Measurements from ENCODE around the gene SYTL4.

DNA sequence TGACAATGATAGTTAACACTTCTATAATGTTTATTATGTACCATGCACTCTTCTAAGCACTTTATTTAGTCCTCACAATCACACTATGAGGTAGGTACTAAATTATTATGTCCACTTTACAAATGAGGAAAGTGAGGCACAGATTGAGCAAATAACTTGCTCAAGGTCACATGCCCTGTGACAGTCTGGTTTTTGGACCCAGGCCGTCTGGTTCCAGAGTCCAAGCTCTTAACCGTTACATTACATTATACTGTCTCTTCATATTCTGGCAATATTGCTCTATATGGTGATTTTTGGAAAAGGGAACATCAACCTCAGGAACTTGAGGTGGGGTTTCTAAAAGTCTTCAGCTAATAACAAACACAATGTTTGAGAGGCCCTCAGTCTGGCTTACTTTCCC, 12.8 kb downstream of the SYTL4 start:
- TF ChIP-seq, protein P1, sequence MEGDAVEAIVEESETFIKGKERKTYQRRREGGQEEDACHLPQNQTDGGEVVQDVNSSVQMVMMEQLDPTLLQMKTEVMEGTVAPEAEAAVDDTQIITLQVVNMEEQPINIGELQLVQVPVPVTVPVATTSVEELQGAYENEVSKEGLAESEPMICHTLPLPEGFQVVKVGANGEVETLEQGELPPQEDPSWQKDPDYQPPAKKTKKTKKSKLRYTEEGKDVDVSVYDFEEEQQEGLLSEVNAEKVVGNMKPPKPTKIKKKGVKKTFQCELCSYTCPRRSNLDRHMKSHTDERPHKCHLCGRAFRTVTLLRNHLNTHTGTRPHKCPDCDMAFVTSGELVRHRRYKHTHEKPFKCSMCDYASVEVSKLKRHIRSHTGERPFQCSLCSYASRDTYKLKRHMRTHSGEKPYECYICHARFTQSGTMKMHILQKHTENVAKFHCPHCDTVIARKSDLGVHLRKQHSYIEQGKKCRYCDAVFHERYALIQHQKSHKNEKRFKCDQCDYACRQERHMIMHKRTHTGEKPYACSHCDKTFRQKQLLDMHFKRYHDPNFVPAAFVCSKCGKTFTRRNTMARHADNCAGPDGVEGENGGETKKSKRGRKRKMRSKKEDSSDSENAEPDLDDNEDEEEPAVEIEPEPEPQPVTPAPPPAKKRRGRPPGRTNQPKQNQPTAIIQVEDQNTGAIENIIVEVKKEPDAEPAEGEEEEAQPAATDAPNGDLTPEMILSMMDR (conservative IDR thresholded peaks at IDR 0.05): no peak
- no peak for TF ChIP-seq EZH2 (IDR thresholded peaks at IDR 0.05; ENCODE audit: low read depth)
